ENCODE results near the gene MAD1L1. TPM values are rescaled to one million over a fixed set of nuclear protein-coding genes. Genes with fewer than 3 reads are reported as not detected.

Gene MAD1L1
- total and polyA plus RNA-seq, 2 of the 13 experiments (the other 11 are each of a cell fraction or from before 2014, with no cell fraction given), result 17.4 to 64.7 TPM

DNA sequence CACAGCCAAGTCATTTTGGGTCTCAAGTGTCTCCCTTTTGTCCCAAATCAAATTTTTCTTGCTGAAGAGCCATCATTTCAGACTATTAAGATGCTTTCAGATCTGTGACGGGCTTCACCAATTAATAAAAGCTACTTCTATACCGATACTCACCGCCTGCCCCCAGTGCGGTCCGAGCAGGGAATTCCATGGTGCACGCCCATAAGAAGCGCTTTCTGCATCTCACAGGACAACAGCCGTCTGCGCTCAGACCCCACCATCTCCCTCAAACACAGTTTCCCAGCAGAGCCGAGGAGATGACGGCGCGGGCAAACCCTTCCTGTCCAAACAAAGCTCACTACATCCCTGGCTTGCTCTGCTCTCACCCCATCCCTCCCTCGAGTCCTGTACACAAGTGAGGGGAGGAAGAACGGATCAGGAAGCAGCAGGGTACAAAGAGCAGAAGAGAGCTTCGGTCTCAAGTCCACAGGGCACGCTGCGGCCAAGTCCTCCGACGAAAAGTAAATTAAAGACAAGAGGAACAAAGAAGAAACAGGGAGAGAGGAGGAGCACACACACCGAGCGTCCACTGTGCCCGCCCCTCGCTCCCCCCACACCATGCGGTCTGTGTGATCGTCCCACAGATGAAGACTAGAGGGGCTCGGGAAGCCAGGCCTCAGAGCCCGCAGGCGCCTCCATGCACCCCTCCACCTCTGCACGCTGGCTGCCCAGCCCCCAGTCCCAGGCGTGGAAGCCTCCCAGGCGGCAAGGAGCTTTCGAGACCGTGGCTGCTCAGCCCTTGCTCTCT is 121.9 kb downstream of the MAD1L1 start (continued):
- TF ChIP-seq, protein P1, sequence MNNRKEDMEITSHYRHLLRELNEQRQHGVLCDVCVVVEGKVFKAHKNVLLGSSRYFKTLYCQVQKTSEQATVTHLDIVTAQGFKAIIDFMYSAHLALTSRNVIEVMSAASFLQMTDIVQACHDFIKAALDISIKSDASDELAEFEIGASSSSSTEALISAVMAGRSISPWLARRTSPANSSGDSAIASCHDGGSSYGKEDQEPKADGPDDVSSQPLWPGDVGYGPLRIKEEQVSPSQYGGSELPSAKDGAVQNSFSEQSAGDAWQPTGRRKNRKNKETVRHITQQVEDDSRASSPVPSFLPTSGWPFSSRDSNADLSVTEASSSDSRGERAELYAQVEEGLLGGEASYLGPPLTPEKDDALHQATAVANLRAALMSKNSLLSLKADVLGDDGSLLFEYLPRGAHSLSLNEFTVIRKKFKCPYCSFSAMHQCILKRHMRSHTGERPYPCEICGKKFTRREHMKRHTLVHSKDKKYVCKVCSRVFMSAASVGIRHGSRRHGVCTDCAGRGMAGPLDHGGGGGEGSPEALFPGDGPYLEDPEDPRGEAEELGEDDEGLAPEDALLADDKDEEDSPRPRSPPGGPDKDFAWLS (CRISPR knock-in tag; IDR thresholded peaks at IDR 0.05; ENCODE audit: borderline replicate concordance), result no peak
- TF ChIP-seq ZNF777 (CRISPR knock-in tag; IDR thresholded peaks at IDR 0.05) (0 out of 2 replicates have a peak, but pooled peaks have one; percentile 32), SP1 (IDR thresholded peaks at IDR 0.05) (no peak), SP1 (CRISPR knock-in tag; IDR thresholded peaks at IDR 0.05) (no peak; the same call in 1 of the 2 replicates), ZBTB3 (CRISPR knock-in tag; IDR thresholded peaks at IDR 0.05; ENCODE audit: borderline replicate concordance, low read depth) (no peak), SKI (IDR thresholded peaks at IDR 0.05; ENCODE audit: partially characterized antibody) (peak; percentile 43), SSRP1 (CRISPR knock-in tag; IDR thresholded peaks at IDR 0.05) (no peak), ZNF441 (CRISPR knock-in tag; IDR thresholded peaks at IDR 0.05; ENCODE audit: borderline replicate concordance) (0 out of 2 replicates have a peak, but pooled peaks have one; percentile 6), ZFP90 (CRISPR knock-in tag; IDR thresholded peaks at IDR 0.05; ENCODE audit: borderline replicate concordance) (peak; percentile 52; the same call in 1 of the 2 replicates)
- TF ChIP-seq, protein P2, sequence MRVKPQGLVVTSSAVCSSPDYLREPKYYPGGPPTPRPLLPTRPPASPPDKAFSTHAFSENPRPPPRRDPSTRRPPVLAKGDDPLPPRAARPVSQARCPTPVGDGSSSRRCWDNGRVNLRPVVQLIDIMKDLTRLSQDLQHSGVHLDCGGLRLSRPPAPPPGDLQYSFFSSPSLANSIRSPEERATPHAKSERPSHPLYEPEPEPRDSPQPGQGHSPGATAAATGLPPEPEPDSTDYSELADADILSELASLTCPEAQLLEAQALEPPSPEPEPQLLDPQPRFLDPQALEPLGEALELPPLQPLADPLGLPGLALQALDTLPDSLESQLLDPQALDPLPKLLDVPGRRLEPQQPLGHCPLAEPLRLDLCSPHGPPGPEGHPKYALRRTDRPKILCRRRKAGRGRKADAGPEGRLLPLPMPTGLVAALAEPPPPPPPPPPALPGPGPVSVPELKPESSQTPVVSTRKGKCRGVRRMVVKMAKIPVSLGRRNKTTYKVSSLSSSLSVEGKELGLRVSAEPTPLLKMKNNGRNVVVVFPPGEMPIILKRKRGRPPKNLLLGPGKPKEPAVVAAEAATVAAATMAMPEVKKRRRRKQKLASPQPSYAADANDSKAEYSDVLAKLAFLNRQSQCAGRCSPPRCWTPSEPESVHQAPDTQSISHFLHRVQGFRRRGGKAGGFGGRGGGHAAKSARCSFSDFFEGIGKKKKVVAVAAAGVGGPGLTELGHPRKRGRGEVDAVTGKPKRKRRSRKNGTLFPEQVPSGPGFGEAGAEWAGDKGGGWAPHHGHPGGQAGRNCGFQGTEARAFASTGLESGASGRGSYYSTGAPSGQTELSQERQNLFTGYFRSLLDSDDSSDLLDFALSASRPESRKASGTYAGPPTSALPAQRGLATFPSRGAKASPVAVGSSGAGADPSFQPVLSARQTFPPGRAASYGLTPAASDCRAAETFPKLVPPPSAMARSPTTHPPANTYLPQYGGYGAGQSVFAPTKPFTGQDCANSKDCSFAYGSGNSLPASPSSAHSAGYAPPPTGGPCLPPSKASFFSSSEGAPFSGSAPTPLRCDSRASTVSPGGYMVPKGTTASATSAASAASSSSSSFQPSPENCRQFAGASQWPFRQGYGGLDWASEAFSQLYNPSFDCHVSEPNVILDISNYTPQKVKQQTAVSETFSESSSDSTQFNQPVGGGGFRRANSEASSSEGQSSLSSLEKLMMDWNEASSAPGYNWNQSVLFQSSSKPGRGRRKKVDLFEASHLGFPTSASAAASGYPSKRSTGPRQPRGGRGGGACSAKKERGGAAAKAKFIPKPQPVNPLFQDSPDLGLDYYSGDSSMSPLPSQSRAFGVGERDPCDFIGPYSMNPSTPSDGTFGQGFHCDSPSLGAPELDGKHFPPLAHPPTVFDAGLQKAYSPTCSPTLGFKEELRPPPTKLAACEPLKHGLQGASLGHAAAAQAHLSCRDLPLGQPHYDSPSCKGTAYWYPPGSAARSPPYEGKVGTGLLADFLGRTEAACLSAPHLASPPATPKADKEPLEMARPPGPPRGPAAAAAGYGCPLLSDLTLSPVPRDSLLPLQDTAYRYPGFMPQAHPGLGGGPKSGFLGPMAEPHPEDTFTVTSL (CRISPR knock-in tag; IDR thresholded peaks at IDR 0.05; ENCODE audit: borderline replicate concordance), result peak; percentile 66; the same call in 1 of the 2 replicates
- TF ChIP-seq, protein P3, sequence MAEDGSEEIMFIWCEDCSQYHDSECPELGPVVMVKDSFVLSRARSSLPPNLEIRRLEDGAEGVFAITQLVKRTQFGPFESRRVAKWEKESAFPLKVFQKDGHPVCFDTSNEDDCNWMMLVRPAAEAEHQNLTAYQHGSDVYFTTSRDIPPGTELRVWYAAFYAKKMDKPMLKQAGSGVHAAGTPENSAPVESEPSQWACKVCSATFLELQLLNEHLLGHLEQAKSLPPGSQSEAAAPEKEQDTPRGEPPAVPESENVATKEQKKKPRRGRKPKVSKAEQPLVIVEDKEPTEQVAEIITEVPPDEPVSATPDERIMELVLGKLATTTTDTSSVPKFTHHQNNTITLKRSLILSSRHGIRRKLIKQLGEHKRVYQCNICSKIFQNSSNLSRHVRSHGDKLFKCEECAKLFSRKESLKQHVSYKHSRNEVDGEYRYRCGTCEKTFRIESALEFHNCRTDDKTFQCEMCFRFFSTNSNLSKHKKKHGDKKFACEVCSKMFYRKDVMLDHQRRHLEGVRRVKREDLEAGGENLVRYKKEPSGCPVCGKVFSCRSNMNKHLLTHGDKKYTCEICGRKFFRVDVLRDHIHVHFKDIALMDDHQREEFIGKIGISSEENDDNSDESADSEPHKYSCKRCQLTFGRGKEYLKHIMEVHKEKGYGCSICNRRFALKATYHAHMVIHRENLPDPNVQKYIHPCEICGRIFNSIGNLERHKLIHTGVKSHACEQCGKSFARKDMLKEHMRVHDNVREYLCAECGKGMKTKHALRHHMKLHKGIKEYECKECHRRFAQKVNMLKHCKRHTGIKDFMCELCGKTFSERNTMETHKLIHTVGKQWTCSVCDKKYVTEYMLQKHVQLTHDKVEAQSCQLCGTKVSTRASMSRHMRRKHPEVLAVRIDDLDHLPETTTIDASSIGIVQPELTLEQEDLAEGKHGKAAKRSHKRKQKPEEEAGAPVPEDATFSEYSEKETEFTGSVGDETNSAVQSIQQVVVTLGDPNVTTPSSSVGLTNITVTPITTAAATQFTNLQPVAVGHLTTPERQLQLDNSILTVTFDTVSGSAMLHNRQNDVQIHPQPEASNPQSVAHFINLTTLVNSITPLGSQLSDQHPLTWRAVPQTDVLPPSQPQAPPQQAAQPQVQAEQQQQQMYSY (CRISPR knock-in tag; IDR thresholded peaks at IDR 0.05), result no peak; the same call in 1 of the 2 replicates
- TF ChIP-seq, protein P4, sequence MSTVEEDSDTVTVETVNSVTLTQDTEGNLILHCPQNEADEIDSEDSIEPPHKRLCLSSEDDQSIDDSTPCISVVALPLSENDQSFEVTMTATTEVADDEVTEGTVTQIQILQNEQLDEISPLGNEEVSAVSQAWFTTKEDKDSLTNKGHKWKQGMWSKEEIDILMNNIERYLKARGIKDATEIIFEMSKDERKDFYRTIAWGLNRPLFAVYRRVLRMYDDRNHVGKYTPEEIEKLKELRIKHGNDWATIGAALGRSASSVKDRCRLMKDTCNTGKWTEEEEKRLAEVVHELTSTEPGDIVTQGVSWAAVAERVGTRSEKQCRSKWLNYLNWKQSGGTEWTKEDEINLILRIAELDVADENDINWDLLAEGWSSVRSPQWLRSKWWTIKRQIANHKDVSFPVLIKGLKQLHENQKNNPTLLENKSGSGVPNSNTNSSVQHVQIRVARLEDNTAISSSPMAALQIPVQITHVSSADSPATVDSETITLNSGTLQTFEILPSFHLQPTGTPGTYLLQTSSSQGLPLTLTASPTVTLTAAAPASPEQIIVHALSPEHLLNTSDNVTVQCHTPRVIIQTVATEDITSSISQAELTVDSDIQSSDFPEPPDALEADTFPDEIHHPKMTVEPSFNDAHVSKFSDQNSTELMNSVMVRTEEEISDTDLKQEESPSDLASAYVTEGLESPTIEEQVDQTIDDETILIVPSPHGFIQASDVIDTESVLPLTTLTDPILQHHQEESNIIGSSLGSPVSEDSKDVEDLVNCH (CRISPR knock-in tag; IDR thresholded peaks at IDR 0.05), result no peak
- TF ChIP-seq, protein P5, sequence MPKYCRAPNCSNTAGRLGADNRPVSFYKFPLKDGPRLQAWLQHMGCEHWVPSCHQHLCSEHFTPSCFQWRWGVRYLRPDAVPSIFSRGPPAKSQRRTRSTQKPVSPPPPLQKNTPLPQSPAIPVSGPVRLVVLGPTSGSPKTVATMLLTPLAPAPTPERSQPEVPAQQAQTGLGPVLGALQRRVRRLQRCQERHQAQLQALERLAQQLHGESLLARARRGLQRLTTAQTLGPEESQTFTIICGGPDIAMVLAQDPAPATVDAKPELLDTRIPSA (CRISPR knock-in tag; IDR thresholded peaks at IDR 0.05; ENCODE audit: borderline replicate concordance), result no peak

All from HepG2 (cell line).